GDM1 (cell line): ENCODE data around the gene TRABD2A.

Experiments
- DNase-seq: peaks from one replicate; lab custom pipeline; 2025; lab: John Stamatoyannopoulos, UW

Gene TRABD2A

GRCh38 chr2:84849271-84849952 is 31.5 kb downstream of the TRABD2A start:
- DNase-seq: no peak

DNA sequence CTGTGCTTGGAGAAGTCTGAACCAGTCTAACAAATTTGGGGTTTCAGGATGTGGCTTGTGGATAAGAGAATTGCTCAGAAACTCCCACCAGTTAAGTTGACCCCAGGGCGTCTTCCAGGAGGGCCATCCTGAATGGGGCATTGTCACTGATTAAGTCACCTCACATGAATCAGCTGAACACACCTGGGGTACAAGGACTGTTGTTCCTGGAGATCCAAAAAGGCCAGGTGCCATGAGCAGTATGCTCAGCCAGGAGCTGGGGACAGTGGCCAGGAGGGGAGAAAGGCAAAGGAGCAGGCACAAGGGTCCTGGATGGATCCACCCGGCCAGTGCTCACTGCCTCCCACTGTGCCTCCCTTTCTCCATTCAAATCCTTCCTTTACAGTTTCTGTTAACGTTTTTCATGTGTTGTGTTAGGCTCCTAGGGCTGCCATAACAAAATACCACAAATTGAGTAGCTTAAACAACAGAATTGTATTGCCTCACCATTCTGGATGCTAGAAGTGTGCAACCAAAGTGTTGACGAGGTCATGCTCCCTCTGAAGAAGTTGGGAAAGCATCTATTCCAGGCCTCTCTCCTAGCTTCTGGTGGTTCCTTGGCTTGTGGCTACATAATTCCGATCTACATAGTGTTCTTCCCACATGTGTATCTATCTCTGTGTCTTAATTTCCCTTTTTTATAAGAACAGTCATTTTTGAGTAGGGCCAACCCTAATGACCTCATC is 33.4 kb downstream of the TRABD2A start:
- DNase-seq: no peak

GRCh38 chr2:84846741-84847142 is 34.1 kb downstream of the TRABD2A start:
- no peak for DNase-seq

- DNase-seq: no peak
Observed at GRCh38 chr2:84846041-84846663, 34.7 kb downstream of the TRABD2A start.

GRCh38 chr2:84844141-84844540 is 36.7 kb downstream of the TRABD2A start:
- DNase-seq: no peak

GRCh38 chr2:84841577-84841976 is 39.3 kb downstream of the TRABD2A start:
- no peak for DNase-seq

GRCh38 chr2:84840306-84840705 is 40.6 kb downstream of the TRABD2A start:
- no peak for DNase-seq

DNA sequence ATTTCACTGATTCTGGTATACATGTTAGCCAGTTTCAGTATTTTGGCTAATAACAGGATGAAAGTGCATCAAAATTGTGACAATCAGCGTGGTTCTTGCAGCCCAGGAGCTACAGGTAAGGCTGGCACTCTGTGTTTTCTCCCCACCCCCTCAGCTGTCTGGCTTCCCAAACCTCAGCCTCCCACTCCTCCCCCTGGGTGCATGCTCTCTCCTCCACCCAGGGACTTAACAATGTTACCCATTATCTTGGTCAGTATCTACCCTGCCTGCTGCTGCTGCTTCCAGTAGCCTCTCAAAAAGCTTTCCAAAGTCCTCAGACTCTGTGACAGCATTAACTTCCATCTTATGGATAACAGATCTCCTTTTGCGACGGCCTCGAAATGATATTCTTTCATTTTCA is 41.0 kb downstream of the TRABD2A start:
- DNase-seq: no peak

DNA sequence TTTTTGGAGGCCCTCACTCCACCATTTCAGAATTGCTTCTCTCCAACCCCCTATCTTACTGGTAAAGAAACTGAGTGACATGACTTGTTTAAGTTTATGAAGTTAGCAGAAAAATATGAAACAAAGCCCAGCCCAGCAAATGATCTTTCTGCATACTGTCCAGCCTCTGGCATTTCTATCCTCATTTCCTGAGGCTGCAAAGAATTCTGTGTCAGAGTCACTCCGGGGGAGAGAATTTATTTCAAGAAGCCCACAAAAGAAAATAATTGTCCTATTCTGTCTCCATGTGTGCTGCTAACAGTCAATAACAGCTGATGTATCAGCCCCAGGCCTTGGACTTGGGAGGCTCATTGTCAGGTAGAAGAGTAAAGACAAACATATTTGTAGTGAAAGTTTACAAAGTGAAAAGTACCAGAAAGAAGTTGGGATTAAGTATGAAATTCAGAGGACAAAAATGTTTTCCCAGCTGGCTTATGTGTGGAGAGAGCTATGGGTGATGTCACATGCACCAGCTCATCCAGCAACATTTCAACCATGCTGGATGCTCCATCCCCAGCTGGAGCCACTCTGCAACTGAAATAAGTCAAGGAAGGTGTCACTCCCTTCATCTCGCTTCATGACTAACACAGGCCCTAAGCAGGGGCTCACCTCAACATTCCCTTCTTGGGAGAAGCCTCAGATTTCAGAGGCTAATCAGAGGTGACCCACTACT is 42.3 kb downstream of the TRABD2A start:
- no peak for DNase-seq

DNA sequence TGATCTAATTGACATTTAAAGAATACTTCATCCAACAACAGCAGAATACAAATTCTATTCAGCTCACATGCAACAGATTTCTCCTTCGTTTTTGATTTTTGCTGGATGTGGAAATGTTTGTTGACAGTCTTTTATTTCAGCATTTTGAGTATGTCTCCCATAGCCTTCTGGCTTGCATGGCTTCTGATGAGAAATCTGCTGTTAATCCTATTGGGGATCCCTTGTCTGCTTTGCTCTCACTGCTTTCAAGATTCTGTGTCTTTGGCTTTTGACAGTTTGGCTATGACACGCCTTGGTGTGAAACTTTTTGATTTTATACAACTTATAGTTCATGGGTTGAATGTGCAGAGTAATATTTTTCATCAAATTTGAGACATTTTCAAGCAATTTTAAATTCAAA is 44.7 kb downstream of the TRABD2A start:
- DNase-seq: no peak

- DNase-seq: no peak
Observed at GRCh38 chr2:84833481-84834150, 47.3 kb downstream of the TRABD2A start.

DNA sequence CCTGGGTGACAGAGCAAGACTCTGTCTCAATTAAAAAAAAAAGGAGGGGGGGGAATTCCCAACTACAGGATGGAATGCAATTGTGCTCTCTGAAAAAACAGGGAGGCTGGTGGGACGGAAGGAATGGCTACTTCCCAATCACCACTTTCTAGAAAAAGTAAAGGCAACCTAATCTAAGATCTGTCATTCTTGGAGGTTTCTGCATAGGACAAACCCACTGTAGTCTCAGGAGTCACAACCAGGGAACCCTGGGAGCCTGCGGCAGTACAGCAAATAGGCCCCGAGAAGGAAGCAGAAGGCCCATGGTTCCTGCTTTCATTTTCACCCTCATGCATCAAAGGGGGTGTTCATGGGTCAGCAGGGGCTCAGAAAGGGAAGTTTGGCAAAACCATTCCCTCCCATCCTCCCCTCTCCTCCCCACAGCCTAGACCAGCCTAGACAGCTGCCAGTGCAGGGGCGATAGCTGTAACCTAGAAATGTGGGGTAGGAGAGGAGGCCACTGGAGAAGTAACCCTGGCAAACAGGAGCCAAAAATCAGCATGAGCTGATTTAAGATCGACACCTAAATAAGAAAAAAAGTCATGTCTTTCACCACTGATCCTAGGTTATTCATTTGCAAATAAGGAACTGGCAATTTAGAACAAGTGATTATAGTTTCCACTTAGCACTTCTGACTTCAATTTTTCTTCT is 48.0 kb downstream of the TRABD2A start:
- peak; percentile 73 for DNase-seq

- no peak for DNase-seq
Observed at GRCh38 chr2:84830758-84831500, 50.0 kb downstream of the TRABD2A start.

GRCh38 chr2:84830095-84830494 is 50.8 kb downstream of the TRABD2A start:
- DNase-seq: peak; percentile 57

DNA sequence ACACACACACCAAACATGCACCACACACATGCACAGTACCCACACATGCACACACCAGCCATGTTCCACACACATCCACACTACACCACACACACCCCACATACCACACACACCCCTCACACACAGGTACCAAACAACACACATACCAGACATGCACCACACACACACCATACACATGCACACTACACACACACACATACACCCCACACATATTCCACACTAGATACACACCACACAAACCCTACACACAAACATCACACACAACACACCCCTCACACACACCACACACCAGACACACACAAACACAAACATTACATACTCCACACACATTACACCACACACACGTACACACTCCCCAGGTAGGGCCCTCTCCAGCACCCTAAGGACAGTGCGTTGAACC is 51.2 kb downstream of the TRABD2A start:
- DNase-seq: no peak

GRCh38 chr2:84827978-84828575 is 52.8 kb downstream of the TRABD2A start:
- no peak for DNase-seq

DNA sequence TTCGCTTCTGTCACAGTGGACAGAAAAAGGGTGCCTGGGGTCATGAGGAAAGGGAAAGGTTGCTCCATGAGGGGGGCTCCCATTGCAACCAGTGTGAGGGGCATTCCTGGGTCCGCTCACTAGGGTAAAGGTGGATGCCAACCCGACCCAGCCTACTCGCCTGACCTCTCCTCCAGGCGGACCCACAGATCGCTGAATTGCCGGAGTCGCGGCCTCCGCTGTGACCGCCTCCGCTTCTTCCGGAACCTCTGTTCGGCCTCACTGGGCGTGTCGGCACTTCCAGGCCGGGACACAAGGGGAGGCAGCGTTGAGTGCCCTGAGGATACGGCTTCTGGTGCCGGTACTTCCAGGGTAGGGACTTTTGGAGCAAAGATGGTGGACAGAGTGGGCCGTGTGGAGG is 57.1 kb downstream of the TRABD2A start:
- DNase-seq: no peak

DNA sequence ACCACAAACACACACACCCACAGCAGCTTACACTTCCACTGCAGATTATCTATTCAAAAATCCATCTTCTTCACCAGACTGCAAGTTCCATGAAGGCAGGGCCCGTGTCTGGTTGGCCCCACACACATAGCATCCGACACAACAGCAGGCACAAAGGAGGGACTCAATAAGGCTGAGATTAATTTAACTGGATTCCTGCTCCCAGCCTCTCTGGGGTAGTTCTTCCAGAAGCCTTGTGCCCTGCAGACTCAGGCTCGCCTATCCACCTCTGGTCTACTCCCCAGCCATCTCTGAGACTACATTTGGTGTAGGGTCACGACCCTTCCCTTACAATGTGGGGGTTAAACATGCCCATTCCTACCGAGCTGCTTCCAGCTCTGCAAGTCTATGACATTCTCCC is 57.7 kb downstream of the TRABD2A start:
- DNase-seq: no peak

DNA sequence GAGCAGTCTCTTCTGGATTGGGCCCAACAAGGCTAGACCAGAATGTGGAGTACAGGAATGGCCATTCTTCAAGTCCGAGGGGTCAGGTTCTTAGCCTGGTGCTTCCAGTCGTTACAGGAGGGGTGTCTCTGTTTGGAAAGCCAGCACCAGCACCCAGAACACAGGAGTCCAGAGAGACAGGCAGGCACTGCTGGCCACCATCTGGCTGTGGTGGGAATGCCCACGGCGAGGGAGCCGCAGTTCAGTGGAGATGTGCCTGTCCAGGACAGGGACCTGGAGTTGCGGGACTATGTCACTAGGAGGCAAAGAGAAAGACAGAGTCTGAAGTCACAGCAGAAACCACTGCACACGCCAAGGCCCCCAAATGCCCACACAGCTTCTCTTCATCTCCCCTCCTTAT is 59.1 kb downstream of the TRABD2A start:
- DNase-seq: no peak

DNA sequence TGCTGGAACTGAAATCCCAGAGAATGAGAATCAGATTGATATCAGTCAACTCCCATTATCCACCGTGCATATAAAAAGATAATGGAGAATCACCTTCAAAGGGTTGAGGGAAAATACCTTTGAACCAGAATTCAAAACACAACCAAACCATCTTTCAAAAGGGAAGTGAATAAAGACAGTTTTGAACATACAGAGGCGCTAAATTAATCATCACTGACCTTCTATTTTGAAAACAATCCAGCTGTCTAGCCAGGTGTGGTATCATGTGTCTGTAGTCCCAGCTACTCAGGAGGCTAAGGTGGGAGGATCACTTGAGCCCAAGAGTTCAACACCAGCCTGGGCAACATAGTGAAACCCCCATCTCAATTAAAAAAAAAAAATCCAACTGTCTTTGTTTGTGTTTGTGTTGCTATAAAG is 63.6 kb downstream of the TRABD2A start:
- no peak for DNase-seq
